NT2/D1 (cell line): ENCODE data around the gene SPOCK1.

Source experiments
- DNase-seq: peaks from one replicate; pipeline ENCODE4 v3.0.0-alpha.2; 2011; ENCODE audit warnings: low read depth, low spot score
- H3K27me3 ChIP-seq: 2 replicates; pipeline ENCODE4 v1.6.0; 2011; ENCODE audit warnings: mild to moderate bottlenecking; ENCODE audit not compliant: insufficient read length, insufficient read depth
- H3K36me3 ChIP-seq: 2 replicates; pipeline ENCODE4 v1.6.1; 2011; ENCODE audit warnings: mild to moderate bottlenecking, low read length, mixed read lengths; ENCODE audit not compliant: insufficient read depth, insufficient read length
- H3K4me1 ChIP-seq: 2 replicates; pipeline ENCODE4 v1.5.1; 2011; ENCODE audit not compliant: insufficient read depth, insufficient read length
- H3K4me3 ChIP-seq: 2 replicates; pipeline ENCODE4 v1.5.1; 2011; ENCODE audit warnings: low read depth; ENCODE audit not compliant: insufficient read length
- H3K9ac ChIP-seq: 2 replicates; pipeline ENCODE4 v1.6.0; 2011; ENCODE audit warnings: low read depth; ENCODE audit not compliant: insufficient read length
- H3K9me3 ChIP-seq: 2 replicates; pipeline ENCODE4 v1.5.1; 2011; ENCODE audit warnings: mild to moderate bottlenecking, low read length; ENCODE audit not compliant: insufficient read depth
- SUZ12 ChIP-seq: IDR thresholded peaks from 2 replicates; pipeline ENCODE4 v1.6.1; 2011; ENCODE audit not compliant: insufficient read length, insufficient read depth; ENCODE audit errors: extremely low read depth
- YY1 ChIP-seq: IDR thresholded peaks from 2 replicates; pipeline ENCODE4 v1.6.1; 2011; ENCODE audit not compliant: insufficient read length, insufficient read depth
- ZNF274 ChIP-seq: IDR thresholded peaks from 2 replicates; pipeline ENCODE4 v1.6.1; 2011; ENCODE audit warnings: mild to moderate bottlenecking, low read depth, low read length

SPOCK1 gene

GRCh38 chr5:137496919-137497318 is 2.2 kb downstream of the SPOCK1 start:
- TF ChIP-seq YY1: no peak
- no peak for TF ChIP-seq ZNF274
- no peak for TF ChIP-seq SUZ12
- H3K36me3 ChIP-seq: no peaks in the 10 kb centered on the region
- no peak overlapping the region for H3K4me3 ChIP-seq
- H3K4me1 ChIP-seq: no peaks in the 10 kb centered on the region
- peaks cover 15% of the 10 kb centered on the region for H3K27me3 ChIP-seq
- H3K9ac ChIP-seq: no peak overlapping the region
- no peaks in the 10 kb centered on the region for H3K9me3 ChIP-seq
- DNase-seq: no peak

DNA sequence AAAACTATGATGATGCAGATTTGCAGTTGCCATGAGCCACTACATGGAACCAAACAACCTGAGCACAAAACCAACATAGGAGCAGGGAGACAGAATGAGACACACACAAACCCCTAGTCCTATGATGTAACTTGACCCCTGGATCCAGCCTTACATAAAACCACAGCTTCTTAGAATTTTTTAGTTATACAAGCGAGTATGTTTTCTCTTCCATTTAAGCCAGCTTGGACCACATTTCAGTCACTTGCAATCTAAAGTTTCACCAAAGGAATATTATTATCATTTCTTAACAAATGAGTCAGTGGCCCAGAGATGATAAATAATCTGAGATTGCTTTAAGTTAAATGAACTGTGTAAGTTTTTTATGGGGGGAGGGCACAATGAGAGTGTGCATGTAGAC is 6.8 kb downstream of the SPOCK1 start:
- no peaks in the 10 kb centered on the region for H3K36me3 ChIP-seq
- H3K9ac ChIP-seq: no peak overlapping the region
- TF ChIP-seq ZNF274 (no peak), YY1 (no peak), SUZ12 (no peak)
- no peak for DNase-seq
- peaks cover 2% of the 10 kb centered on the region for H3K27me3 ChIP-seq
- no peaks in the 10 kb centered on the region for H3K9me3 ChIP-seq
- no peaks in the 10 kb centered on the region for H3K4me1 ChIP-seq
- H3K4me3 ChIP-seq: no peak overlapping the region

GRCh38 chr5:137491121-137491520 is 8.0 kb downstream of the SPOCK1 start:
- Histone ChIP-seq H3K9me3 (no peaks in the 10 kb centered on the region), H3K9ac (no peak overlapping the region), H3K36me3 (no peaks in the 10 kb centered on the region), H3K27me3 (no peaks in the 10 kb centered on the region), H3K4me1 (no peaks in the 10 kb centered on the region), H3K4me3 (no peak overlapping the region)
- TF ChIP-seq SUZ12: no peak
- TF ChIP-seq YY1: no peak
- no peak for TF ChIP-seq ZNF274
- DNase-seq: no peak

DNA sequence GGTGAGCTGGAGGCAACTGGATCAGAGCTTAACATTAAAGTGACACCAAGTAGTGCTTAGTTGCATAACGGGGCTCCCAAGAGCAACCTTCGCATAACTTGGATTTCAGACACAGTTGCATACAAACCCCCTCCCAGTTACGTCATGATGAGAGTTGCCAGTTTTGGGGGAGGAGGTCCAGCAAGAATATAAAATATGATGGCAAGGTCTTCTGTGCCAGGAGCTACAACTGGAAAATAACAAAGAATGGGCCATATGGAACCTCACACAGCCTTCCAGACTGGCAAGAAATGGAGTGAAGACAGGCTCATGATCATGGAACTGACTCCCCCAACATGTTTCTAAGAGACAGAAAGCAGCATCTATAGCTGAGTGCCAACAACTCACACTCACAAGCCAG is 8.5 kb downstream of the SPOCK1 start:
- no peaks in the 10 kb centered on the region for H3K4me1 ChIP-seq
- TF ChIP-seq YY1 (no peak), ZNF274 (no peak), SUZ12 (no peak)
- no peaks in the 10 kb centered on the region for H3K27me3 ChIP-seq
- no peak overlapping the region for H3K4me3 ChIP-seq
- no peak overlapping the region for H3K9ac ChIP-seq
- H3K36me3 ChIP-seq: no peaks in the 10 kb centered on the region
- no peaks in the 10 kb centered on the region for H3K9me3 ChIP-seq
- DNase-seq: no peak

GRCh38 chr5:137488974-137489373 is 10.2 kb downstream of the SPOCK1 start:
- no peak for DNase-seq
- Histone ChIP-seq H3K27me3 (no peaks in the 10 kb centered on the region), H3K36me3 (no peaks in the 10 kb centered on the region), H3K4me3 (no peak overlapping the region), H3K9me3 (no peaks in the 10 kb centered on the region), H3K9ac (no peak overlapping the region), H3K4me1 (no peaks in the 10 kb centered on the region)
- TF ChIP-seq ZNF274 (no peak), YY1 (no peak), SUZ12 (no peak)

- DNase-seq: no peak
- Histone ChIP-seq H3K4me3 (no peak overlapping the region), H3K9me3 (no peaks in the 10 kb centered on the region), H3K27me3 (no peaks in the 10 kb centered on the region), H3K36me3 (no peaks in the 10 kb centered on the region), H3K9ac (no peak overlapping the region), H3K4me1 (no peaks in the 10 kb centered on the region)
- no peak for TF ChIP-seq ZNF274
- no peak for TF ChIP-seq YY1
- no peak for TF ChIP-seq SUZ12
Observed at GRCh38 chr5:137488516-137488915, 10.6 kb downstream of the SPOCK1 start.

DNA sequence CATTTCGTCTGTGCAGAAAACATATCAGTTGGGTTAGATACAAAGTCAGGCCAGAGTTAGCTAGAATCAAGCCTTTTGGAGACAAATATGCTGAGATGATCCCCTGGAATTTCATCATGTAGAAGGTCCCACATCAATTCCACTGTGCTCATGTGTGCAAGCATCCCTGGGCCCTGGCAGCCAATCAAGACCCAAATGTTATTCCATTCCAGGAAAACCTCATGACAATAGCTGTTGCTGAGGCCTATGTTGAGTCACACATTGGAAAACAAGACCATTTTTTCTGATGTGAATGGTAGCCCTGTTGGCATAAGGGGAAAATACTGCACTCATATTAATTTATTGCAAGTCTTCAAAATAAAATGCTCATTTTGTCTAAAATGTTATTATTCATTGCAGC is 11.5 kb downstream of the SPOCK1 start:
- Histone ChIP-seq H3K4me3 (no peak overlapping the region), H3K36me3 (no peaks in the 10 kb centered on the region), H3K4me1 (no peaks in the 10 kb centered on the region), H3K9ac (no peak overlapping the region), H3K27me3 (no peaks in the 10 kb centered on the region), H3K9me3 (no peaks in the 10 kb centered on the region)
- TF ChIP-seq SUZ12 (no peak), ZNF274 (no peak), YY1 (no peak)
- no peak for DNase-seq

DNA sequence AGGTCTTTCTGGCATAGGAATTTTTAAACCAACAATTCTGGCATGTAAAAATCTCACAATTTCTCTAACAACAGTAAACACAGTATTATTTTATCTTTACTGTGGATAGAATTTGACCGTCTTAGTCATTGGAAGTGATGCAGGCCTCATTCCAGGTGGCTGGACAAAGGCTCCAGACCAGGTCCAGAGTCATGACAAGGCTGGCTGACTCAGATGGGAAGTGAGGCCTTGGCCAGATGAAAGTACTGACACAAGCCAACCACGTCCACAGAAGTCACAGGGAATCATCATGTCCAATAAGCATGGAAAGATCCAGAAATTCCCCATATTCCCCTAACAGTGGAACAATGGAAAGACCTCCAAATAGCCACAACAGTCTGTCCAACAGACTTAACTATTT is 12.4 kb downstream of the SPOCK1 start:
- Histone ChIP-seq H3K4me1 (no peaks in the 10 kb centered on the region), H3K9ac (no peak overlapping the region), H3K4me3 (no peak overlapping the region), H3K9me3 (no peaks in the 10 kb centered on the region), H3K27me3 (no peaks in the 10 kb centered on the region), H3K36me3 (no peaks in the 10 kb centered on the region)
- DNase-seq: no peak
- TF ChIP-seq SUZ12 (no peak), YY1 (no peak), ZNF274 (no peak)
